Body of pancreas (tissue), 4 donors: ENCODE results near the gene CYB5RL. TPM values are rescaled to one million over a fixed set of nuclear protein-coding genes. Genes with fewer than 3 reads are reported as not detected.

ENCODE experiments used
- ATAC-seq: fragments of 150-250 bp; one replicate; pipeline ENCODE4 v1.9.1; 2016
- DNase-seq, 4 donors: peaks; one replicate each; pipeline ENCODE4 v3.0.0-alpha.2; 2019
- H3K27ac ChIP-seq, 4 donors: fragments of 200-600 bp; sonication (generic); 1 replicate in 3 of 4; 2 replicates in 1 of 4; pipeline versions ENCODE4 v1.5.1 to v1.6.1; 2016 to 2019; ENCODE audit warnings: mild to moderate bottlenecking in 1 of 4, mixed read lengths in 1 of 4, moderate library complexity in 1 of 4
- H3K27me3 ChIP-seq, 2 donors: fragments of 200-600 bp; sonication (generic); one replicate each; pipeline ENCODE4 v1.6.0; 2016; ENCODE audit warnings: mild to moderate bottlenecking in 1 of 2
- H3K36me3 ChIP-seq, 2 donors: fragments of 200-600 bp; sonication (generic); replicated peaks in 1 of 2; 2 replicates each; pipeline ENCODE4 v1.5.1; 2016; ENCODE audit warnings: low read depth in 2 of 2; ENCODE audit not compliant: insufficient read depth in 1 of 2
- H3K4me1 ChIP-seq: fragments of 200-600 bp; sonication (generic); one replicate; pipeline ENCODE4 v1.6.0; 2016
- H3K4me3 ChIP-seq, 2 donors: fragments of 200-600 bp; sonication (generic); 1 replicate in 1 of 2; 2 replicates in 1 of 2; pipeline ENCODE4 v1.5.1; 2016 to 2019
- H3K9me3 ChIP-seq, 3 donors: fragments of 200-600 bp; sonication (generic); 1 replicate in 2 of 3; 2 replicates in 1 of 3; pipeline ENCODE4 v1.5.1; 2016
- CTCF ChIP-seq, 7 experiments: fragments of 450-650 bp in 4 of 7; fragments of 200-600 bp in 3 of 7; sonication (generic) in 3 of 7; IDR thresholded peaks; one replicate each; pipeline ENCODE4 v1.5.1; 2016 to 2019; ENCODE audit warnings: antibody characterized with exemption in 7 of 7
- POLR2A ChIP-seq, 3 donors: fragments of 450-650 bp; IDR thresholded peaks; one replicate each; pipeline ENCODE4 v1.6.1; 2016; ENCODE audit warnings: antibody characterized with exemption in 3 of 3, mild to moderate bottlenecking in 2 of 3
- WGBS, 2 donors: methylation state at CpG; one replicate each; pipeline ENCODE4 v1.1.5; 2017; 5-methylcytosine and 5-hydroxymethylcytosine counted together
- intact Hi-C: fragments of 100-400 bp; cut with DNase I; formaldehyde crosslinking; loops from one replicate; pipeline ENCODE4 v1.15.1; 2023
- total RNA-seq, 2 donors: library from RNA; depleted of rRNA; stranded (reverse); fragments of >200 nt; gene quantifications; one replicate each; pipeline ENCODE4 v1.1.0, GENCODE V29; 2016

Gene CYB5RL
- total RNA-seq, 2 donors from 2014 or later: 6.5 to 13.2 TPM

- no peak overlapping the region for H3K4me3 ChIP-seq
- H3K9me3 ChIP-seq: no peaks in the 10 kb centered on the region
- no peak for DNase-seq
- intact Hi-C loops: no loop called here
- no peak overlapping the region for H3K27ac ChIP-seq
- no peak for TF ChIP-seq POLR2A (IDR thresholded peaks at IDR 0.05)
- TF ChIP-seq CTCF (IDR thresholded peaks at IDR 0.05): no peak
- ATAC-seq: no peak
- 69 to 75% methylated on average over 4 of the region's 4 CpGs for WGBS, 2 donors
- H3K36me3 ChIP-seq: no peaks in the 10 kb centered on the region
- no peaks in the 10 kb centered on the region for H3K27me3 ChIP-seq
- peaks cover 6% of the 10 kb centered on the region for H3K4me1 ChIP-seq
Observed at GRCh38 chr1:54159733-54160316, 40.0 kb downstream of the CYB5RL start.

- DNase-seq: peak; percentile 39 to 87 (median 66)
- 50 to 51% methylated on average over 1 to 3 of the region's 3 CpGs for WGBS, 2 donors
- TF ChIP-seq POLR2A (IDR thresholded peaks at IDR 0.05) (no peak), CTCF (IDR thresholded peaks at IDR 0.05) (no peak)
- ATAC-seq: no peak
- H3K4me3 ChIP-seq: no peak overlapping the region
- H3K9me3 ChIP-seq: no peaks in the 10 kb centered on the region
- H3K27me3 ChIP-seq: no peaks in the 10 kb centered on the region
- intact Hi-C loops: no loop called here
- peaks cover 17% of the 10 kb centered on the region for H3K4me1 ChIP-seq
- H3K27ac ChIP-seq: no peak overlapping the region
- H3K36me3 ChIP-seq: no peaks in the 10 kb centered on the region
Observed at GRCh38 chr1:54158071-54158470, 41.8 kb downstream of the CYB5RL start.

- Histone ChIP-seq H3K36me3 (no peaks in the 10 kb centered on the region), H3K9me3 (no peaks in the 10 kb centered on the region), H3K27me3 (no peaks in the 10 kb centered on the region), H3K4me3 (no peak overlapping the region), H3K27ac (no peak overlapping the region), H3K4me1 (peaks cover 17% of the 10 kb centered on the region)
- intact Hi-C loops: no loop called here
- WGBS, 2 donors: 87 to 88% methylated on average over 6 of the region's 6 CpGs
- ATAC-seq: no peak
- no peak for DNase-seq
- TF ChIP-seq POLR2A (IDR thresholded peaks at IDR 0.05) (no peak), CTCF (IDR thresholded peaks at IDR 0.05) (no peak)
Observed at GRCh38 chr1:54157401-54157800, 42.4 kb downstream of the CYB5RL start.

GRCh38 chr1:54156986-54157385 is 42.8 kb downstream of the CYB5RL start:
- no peaks in the 10 kb centered on the region for H3K27me3 ChIP-seq
- DNase-seq (no peak), ATAC-seq (no peak)
- no peak overlapping the region for H3K27ac ChIP-seq
- peaks cover 17% of the 10 kb centered on the region for H3K4me1 ChIP-seq
- intact Hi-C loops: no loop called here
- no peaks in the 10 kb centered on the region for H3K9me3 ChIP-seq
- TF ChIP-seq POLR2A (IDR thresholded peaks at IDR 0.05) (no peak), CTCF (IDR thresholded peaks at IDR 0.05) (no peak)
- H3K4me3 ChIP-seq: no peak overlapping the region
- WGBS, 2 donors: 96 to 98% methylated on average over 7 of the region's 7 CpGs
- no peaks in the 10 kb centered on the region for H3K36me3 ChIP-seq

GRCh38 chr1:54156201-54156600 is 43.6 kb downstream of the CYB5RL start:
- peaks cover 17% of the 10 kb centered on the region for H3K4me1 ChIP-seq
- intact Hi-C loops: no loop called here
- 88 to 92% methylated on average over 3 of the region's 3 CpGs for WGBS, 2 donors
- no peak overlapping the region for H3K27ac ChIP-seq
- no peaks in the 10 kb centered on the region for H3K9me3 ChIP-seq
- H3K27me3 ChIP-seq: no peaks in the 10 kb centered on the region
- no peaks in the 10 kb centered on the region for H3K36me3 ChIP-seq
- DNase-seq (no peak), ATAC-seq (no peak)
- no peak for TF ChIP-seq CTCF (IDR thresholded peaks at IDR 0.05)
- no peak for TF ChIP-seq POLR2A (IDR thresholded peaks at IDR 0.05)
- H3K4me3 ChIP-seq: no peak overlapping the region
